ENCODE measurements around the gene WASHC4.

The WASHC4 gene

GRCh38 chr12:105212438-105212837 is 104.9 kb downstream of the WASHC4 start:
- no peak for DNase-seq

- no peak for DNase-seq
Measured at GRCh38 chr12:105214148-105214547, 106.6 kb downstream of the WASHC4 start.

GRCh38 chr12:105214670-105215375 is 107.3 kb downstream of the WASHC4 start:
- DNase-seq: no peak

- DNase-seq: no peak
Measured at GRCh38 chr12:105218434-105218833, 110.9 kb downstream of the WASHC4 start.
